ENCODE results near the gene SCAMP3. TPM values are rescaled to one million over a fixed set of nuclear protein-coding genes. Genes with fewer than 3 reads are reported as not detected.

SCAMP3 gene
- total RNA-seq, 1 donor from 2014 or later, result 58.7 TPM

DNA sequence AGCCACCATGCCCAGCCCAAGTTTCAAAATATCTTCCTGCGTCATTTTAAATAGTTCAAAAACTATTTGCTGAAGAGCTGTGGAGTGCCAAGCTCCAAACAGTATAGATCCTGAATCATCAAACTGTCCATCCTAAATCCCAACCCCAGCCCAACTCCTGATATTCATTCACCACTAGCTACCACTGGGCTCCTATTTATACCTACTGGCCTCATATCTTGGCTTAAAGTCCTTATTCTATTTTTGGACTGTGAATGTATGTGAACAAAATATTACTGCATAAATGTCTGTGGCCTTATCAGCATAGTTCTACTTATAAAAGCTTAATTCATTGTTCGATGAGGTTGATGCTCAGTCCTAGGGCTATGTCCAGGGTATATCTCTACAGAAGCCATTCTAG is 5.2 kb upstream of the SCAMP3 start:
- peaks cover 29% of the 10 kb centered on the region for H3K36me3 Mint-ChIP-seq
- no peak overlapping the region for H3K27ac Mint-ChIP-seq

DNA sequence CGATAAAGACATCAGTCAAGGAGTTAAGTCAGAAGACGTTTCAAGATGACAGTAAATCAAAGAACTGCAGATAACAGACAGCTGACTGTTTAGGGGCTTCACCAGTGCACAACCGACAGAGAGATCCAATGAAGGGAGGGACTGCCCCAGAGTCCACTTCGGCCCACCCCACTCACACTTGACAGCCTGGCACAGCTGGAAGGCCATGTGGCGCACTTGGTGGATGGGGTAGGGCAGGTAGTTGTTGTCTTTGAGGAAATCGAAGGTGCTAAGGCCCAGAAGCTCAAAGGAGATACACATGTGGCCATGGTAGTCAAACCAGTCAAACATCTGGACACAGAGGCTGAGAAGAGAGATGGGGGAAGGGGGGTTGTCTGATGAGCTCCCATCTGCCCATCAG is 4.4 kb upstream of the SCAMP3 start:
- Mint-ChIP-seq H3K9me3 (no peaks in the 10 kb centered on the region), H3K36me3 (peaks cover 34% of the 10 kb centered on the region), H3K4me1 (ENCODE audit: unreplicated experiment) (peaks cover 14% of the 10 kb centered on the region), H3K27me3 (no peaks in the 10 kb centered on the region), H3K27ac (no peak overlapping the region), H3K4me3 (no peak overlapping the region)
- no peak for TF ChIP-seq CTCF (conservative IDR thresholded peaks at IDR 0.05)
- DNase-seq (ENCODE audit: extremely low spot score, unreplicated experiment), result no peak

More for the DNA sequence above, 5.2 kb upstream of the SCAMP3 start:
- Mint-ChIP-seq H3K4me1 (ENCODE audit: unreplicated experiment) (peaks cover 11% of the 10 kb centered on the region), H3K4me3 (no peak overlapping the region), H3K9me3 (no peaks in the 10 kb centered on the region), H3K27me3 (no peaks in the 10 kb centered on the region)
- no peak for DNase-seq (ENCODE audit: extremely low spot score, unreplicated experiment)
- no peak for TF ChIP-seq CTCF (conservative IDR thresholded peaks at IDR 0.05)

DNA sequence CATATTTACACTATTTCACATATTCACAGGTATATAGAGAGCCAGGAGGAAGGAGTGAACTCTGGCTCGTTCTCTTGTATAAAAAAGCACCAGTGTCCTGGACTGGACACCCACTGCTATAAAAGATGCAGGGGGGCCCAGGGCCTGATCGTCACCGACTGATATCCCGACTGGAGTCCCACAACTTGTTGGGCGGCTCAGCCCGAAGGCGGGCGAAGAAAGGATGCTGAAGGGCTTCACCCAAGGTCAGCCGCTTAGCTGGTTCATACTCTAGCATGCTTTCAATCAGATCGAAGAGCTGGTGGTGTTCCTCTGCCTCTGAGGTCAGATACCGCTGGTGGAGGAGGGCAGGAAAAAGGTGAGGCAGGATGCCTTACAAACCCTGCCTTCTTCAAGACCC is 907 bp upstream of the SCAMP3 start:
- peaks cover 22% of the 10 kb centered on the region for H3K4me1 Mint-ChIP-seq (ENCODE audit: unreplicated experiment)
- peak overlapping the region; percentile 99 for H3K4me3 Mint-ChIP-seq
- DNase-seq (ENCODE audit: extremely low spot score, unreplicated experiment), result no peak
- no peak for TF ChIP-seq CTCF (conservative IDR thresholded peaks at IDR 0.05)
- peaks cover 41% of the 10 kb centered on the region for H3K36me3 Mint-ChIP-seq
- H3K9me3 Mint-ChIP-seq, result no peaks in the 10 kb centered on the region
- peak overlapping the region; percentile 93 for H3K27ac Mint-ChIP-seq
- no peaks in the 10 kb centered on the region for H3K27me3 Mint-ChIP-seq

GRCh38 chr1:155261493-155261851 is 688 bp downstream of the SCAMP3 start:
- Mint-ChIP-seq H3K27me3 (no peaks in the 10 kb centered on the region), H3K27ac (peak overlapping the region; percentile 93), H3K4me3 (peak overlapping the region; percentile 99), H3K9me3 (no peaks in the 10 kb centered on the region), H3K36me3 (peaks cover 38% of the 10 kb centered on the region), H3K4me1 (ENCODE audit: unreplicated experiment) (peaks cover 25% of the 10 kb centered on the region)
- DNase-seq (ENCODE audit: extremely low spot score, unreplicated experiment), result no peak
- peak; percentile 35 for TF ChIP-seq CTCF (conservative IDR thresholded peaks at IDR 0.05)

- Mint-ChIP-seq H3K27ac (no peak overlapping the region), H3K36me3 (peaks cover 35% of the 10 kb centered on the region), H3K4me1 (ENCODE audit: unreplicated experiment) (peaks cover 34% of the 10 kb centered on the region), H3K4me3 (peak overlapping the region; percentile 99), H3K27me3 (no peaks in the 10 kb centered on the region), H3K9me3 (no peaks in the 10 kb centered on the region)
- no peak for TF ChIP-seq CTCF (conservative IDR thresholded peaks at IDR 0.05)
- DNase-seq (ENCODE audit: extremely low spot score, unreplicated experiment), result no peak
Observed at GRCh38 chr1:155260276-155260675, 1.9 kb downstream of the SCAMP3 start.

All from type B pancreatic cell (in vitro differentiated cells).